GDM1 (cell line): ENCODE data around the gene RLN3.
"Not testable (repeated sequence)": the region's sequence is repeated elsewhere in the genome, so short reads cannot be mapped to it uniquely, and the experiment has no call there.

Experiments
- DNase-seq: peaks from one replicate; lab custom pipeline; 2025; lab: John Stamatoyannopoulos, UW

Gene RLN3

DNA sequence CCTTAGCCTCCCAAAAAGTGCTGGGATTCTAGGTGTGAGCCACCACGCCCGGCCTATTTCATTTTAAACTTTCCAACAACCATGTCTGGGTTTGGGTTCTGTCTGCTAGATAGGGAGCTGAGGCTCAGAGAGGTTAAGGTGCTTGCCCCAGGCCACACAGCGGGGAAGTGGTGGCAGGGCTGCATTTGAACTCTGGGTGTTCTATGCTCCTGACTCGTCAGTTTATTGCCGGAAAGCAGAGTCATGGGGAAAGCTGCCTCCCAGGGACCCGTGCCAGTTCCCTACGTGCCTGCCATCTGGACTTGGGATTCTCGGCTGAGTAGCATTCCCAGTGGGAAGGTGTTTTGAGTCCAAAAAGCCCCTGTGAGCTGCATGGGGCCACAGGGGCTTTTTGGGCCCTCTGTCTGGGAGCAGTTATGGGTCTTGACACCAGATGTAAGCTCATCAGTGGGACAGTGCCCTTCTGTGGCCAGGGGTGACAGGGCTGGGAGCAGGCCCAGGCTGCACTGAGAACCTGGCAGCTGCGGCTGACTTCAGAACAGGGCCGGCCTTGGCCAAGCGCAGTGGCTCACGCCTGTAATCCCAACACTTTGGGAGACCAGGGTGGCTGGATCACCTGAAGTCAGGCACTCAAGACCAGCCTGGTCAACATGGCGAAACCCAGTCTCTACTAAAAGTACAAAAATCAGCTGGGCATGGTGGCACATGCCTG is 32.8 kb upstream of the RLN3 start:
- no peak for DNase-seq

DNA sequence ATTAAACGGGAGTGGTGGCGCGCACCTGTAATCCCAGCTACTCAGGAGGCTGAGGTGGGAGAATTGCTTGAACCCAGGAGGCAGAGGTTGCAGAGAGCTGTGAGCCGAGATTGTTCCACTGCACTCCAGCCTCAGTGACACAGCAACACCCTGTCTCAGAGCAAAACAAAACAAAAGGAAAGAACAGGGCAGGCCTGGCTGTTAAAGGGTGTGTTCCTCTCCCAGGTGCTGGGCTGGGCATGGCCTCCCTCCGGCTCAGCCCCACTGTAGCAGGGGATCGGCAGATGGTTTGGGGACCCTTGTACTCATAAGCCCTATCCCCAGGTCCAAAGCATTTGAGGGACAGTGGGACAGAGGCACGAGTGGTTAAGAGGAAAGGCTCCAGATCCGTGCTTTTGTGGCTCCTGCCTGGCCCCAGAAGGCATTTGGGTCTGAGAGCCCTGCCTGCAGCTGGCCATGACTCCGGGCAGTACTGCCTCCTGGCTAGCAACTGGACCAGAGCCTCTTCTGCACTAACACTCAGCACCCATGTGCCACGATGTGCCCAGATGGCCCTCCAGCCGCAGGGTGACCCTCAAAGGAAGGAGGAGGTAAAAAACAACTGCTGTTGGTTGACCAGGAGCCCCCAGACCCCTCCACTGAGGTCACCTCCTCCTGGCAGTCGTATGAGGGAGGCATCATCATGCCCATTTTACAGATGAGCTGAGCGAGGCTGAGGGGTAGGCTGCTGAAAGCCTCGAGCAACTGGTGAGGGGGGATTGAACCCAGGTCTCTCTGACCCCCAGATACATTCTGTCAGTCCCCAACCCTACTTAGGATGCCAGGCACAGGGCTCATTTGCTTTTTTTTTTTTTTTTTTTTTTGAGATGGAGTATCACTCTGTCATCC is 31.8 kb upstream of the RLN3 start:
- DNase-seq, result no peak

DNA sequence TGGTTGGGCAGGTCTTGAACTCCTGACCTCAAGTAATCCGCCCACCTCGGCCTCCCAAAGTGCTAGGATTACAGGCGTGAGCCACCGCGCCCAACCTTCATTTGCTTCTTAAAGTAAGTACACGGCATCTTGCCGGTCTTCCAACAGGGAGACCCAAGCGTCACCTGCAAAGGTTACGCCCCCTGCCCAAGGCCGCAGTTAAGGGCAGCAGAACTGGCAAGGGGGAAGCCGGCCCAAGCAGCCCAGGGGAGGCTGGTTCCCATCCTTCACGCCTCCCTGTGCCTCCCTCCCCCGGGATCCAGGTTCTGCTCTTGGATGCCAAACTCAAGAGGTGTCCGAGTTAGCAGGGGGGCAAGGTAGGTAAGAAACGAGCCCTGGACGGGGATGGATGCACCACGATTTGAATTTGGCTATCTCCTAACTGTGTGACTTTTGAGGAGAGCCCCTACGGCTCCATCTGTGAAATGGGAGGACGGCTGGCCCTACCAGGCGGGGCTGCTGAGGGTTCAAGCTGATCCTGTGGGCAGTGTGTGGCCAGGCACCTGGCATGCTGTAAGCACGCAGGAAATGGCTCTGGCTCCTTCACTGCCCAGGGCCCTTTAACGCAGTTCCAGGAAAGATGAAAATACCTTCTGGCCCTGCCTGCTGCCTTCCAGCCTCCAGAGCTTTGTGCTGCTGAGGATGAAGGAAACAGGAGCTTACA is 30.9 kb upstream of the RLN3 start:
- DNase-seq, result no peak

- DNase-seq, result no peak
These were observed 30.4 kb upstream of the RLN3 start for GRCh38 chr19:13997631-13997962.

- no peak for DNase-seq
These were observed 29.5 kb upstream of the RLN3 start for GRCh38 chr19:13998426-13998825.

- DNase-seq, result no peak
These were observed 28.9 kb upstream of the RLN3 start for GRCh38 chr19:13999085-13999484.

DNA sequence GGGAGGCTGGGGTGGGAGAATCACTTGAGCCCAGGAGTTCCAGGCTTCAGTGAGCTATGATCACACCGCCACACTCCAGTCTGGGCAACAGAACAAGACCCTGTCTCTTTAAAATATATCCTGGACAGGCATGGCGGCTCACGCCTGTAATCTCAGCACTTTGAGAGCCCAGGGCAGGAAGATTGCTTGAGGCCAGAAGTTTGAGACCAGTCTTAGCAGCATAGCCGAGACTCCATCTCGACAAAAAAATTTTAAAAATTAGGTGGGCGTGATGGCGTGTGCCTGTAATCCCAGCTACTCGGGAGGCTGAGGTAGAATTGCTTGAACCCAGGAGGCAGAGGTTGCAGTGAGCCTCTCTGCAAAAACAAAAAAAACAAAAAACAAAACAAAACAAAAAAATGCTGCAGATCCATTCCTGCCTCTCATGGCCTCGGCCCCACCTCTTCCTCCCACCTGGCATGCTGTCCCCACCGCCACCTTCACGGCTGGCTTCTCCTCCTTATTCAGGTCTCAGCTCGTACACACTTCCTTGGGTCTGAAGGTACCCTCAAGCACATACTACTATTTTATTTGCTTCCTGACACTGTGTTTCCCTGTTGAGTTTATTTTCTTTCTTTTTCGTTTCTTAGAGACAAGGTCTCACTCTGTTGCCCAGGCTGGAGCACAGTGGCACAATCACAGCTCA is 27.1 kb upstream of the RLN3 start:
- DNase-seq, result no peak

DNA sequence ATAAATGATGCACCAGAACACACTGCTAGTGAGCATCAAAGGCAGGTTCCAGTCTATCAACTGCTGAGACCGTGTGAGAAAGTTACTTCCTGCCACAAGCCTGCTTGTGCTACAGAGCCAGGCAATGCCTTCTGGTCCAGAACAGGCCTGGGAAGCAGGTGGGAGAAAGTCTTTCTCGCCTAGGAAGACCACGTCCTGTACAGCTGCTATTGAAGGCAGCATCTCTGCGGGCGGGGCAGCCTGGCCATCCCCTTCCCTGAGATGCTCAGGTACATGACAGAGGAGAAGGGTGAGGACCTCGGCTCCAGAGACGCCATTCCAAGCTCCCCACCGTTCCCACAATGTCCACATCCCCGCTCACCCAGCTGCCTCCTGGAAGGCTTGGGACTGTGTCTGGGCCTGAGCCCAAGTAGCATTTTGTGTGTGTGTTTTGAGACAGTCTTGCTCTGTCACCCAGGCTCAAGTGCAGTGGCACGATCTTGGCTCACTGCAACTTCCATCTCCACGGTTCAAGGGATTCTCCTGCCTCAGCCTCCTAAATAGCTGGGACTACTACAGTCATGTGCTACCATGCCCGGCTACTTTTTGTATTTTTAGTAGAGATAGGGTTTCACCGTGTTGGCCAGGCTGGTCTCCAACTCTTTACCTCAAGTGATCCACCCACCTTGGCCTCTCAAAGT is 25.2 kb upstream of the RLN3 start:
- DNase-seq, result no peak

GRCh38 chr19:14003251-14004055 is 24.5 kb upstream of the RLN3 start:
- DNase-seq, result no peak

DNA sequence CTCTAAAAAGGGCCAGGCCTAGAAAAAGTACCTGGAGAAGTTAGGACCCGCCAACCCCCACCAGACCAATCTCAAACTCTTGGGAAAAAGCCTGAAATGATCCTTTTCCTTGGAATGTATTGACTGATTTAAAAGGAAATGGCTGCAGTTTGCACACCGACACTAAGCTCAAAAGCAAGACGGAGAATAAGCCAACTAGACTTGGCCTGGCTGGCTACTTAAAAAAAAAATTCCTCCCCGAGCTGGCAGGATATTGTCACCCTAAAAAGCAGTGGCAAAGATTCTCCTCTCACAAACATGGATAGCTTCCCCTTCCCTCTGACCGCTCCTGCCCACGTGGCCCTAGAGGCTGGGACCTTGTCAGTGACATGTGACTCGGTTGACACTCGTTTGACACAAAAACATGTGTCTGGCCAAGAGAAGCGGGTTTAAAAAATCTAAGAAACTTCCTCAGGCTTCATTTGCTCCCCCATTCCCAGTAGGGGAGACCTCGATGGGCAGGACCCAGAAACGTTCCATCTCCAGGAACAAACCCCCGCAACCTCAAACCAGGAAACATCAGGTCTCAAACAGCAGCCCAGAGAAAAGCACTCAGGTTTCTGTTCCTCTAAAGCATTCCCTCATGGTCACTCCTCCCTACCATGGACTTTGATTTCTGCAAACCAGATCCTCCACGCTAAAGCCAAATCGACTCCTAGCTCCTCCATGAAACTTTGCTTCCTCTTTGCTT is 23.2 kb upstream of the RLN3 start:
- DNase-seq, result no peak

GRCh38 chr19:14005349-14006084 is 22.4 kb upstream of the RLN3 start:
- DNase-seq, result peak; percentile 80

GRCh38 chr19:14006085-14006765 is 21.7 kb upstream of the RLN3 start, which contains the start of gene RFX1:
Gene RFX1, minus strand, starts transcription at chr19:14006320. Its CDS starts 12,477 bp downstream, at chr19:13993843.
- DNase-seq, result peak; percentile 99

DNA sequence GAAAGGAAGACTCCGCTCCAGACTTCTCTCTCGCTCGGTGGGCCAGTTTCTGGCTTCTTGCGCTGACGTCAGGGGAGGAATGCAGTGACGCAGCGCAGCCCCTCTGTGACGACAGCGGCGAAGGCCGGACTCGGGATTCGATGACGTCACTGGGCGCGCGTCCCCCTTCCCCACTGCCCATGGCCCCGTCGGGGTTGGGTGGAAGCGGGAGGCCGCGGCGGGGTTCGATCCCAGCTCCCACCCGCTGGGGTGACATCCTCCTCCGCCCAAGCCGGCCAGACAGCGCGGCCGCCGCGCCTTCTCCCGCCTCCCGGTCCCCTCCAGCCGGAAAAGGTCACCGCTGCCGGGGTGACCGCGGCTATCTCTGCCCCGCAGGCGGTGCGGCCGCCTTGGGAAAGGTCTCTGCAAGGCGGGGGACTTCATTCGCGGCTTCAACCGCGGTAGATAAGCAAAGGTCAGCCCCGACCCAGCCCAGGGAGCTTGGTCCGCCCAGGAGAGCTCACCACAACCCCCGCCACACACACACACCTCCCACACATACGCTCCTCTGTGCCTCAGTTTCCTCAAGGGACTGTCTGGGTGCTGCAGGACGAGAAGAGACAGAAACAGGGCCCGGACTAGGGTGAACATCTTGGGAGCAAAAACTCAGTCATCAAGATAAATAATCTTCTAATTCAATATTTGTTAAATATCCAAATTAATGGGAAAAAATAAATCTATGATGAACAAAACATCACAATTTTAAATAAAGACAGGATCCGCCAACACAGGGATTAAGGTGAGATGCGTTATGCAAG is 21.0 kb upstream of the RLN3 start:
- DNase-seq, result peak; percentile 59

- no peak for DNase-seq
These were observed 15.5 kb upstream of the RLN3 start for GRCh38 chr19:14012378-14012915.

GRCh38 chr19:14015524-14016035 is 12.4 kb upstream of the RLN3 start:
- DNase-seq, result no peak

DNA sequence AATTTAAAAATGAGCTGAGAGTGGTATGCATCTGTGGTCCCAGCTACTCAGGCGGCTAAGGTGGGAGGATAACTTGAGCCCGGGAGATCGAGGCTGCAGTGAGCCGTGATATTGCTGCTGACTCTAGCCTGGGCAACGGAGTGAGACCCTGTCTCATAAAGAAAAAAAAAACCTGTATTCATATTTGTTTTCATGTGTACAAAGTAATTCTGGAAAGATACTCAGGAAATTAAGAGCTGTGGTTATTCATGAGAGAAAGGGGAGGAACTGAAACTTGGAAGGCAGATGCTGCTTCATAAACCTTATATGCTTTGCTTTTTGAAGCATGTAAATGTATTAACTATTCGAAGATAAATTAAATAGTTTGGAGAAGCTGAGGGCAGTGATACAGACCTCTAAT is 8.8 kb upstream of the RLN3 start:
- no peak for DNase-seq

GRCh38 chr19:14019739-14020138 is 8.2 kb upstream of the RLN3 start:
- not testable (repeated sequence) for DNase-seq
